Progenitor cell of endocrine pancreas (in vitro differentiated cells): Measurements from ENCODE around the gene TCEAL9. TPM values are rescaled to one million over a fixed set of nuclear protein-coding genes. Genes with fewer than 3 reads are reported as not detected.
"Not testable (repeated sequence)": the region's sequence is repeated elsewhere in the genome, so short reads cannot be mapped to it uniquely, and the experiment has no call there.

ENCODE experiments used
- DNase-seq: peaks from one replicate; pipeline ENCODE4 v3.0.0; 2021; ENCODE audit warnings: low spot score; ENCODE audit not compliant: unreplicated experiment
- H3K27ac Mint-ChIP-seq: 2 replicates; pipeline ENCODE4 v1.8.0; 2021; ENCODE audit warnings: mild to moderate bottlenecking, moderate library complexity, mixed read lengths
- H3K27me3 Mint-ChIP-seq: 2 replicates; pipeline ENCODE4 v1.8.0; 2021; ENCODE audit warnings: mixed read lengths
- H3K36me3 Mint-ChIP-seq: 2 replicates; pipeline ENCODE4 v1.8.0; 2022; ENCODE audit warnings: mixed read lengths; ENCODE audit not compliant: insufficient read depth
- H3K4me1 Mint-ChIP-seq: 2 replicates; pipeline ENCODE4 v1.8.0; 2021; ENCODE audit warnings: low read depth, mixed read lengths
- H3K4me3 Mint-ChIP-seq: 2 replicates; pipeline ENCODE4 v1.8.0; 2021; ENCODE audit warnings: low read depth, mild to moderate bottlenecking, moderate library complexity, mixed read lengths
- H3K9me3 Mint-ChIP-seq: 2 replicates; pipeline ENCODE4 v1.8.0; 2021; ENCODE audit warnings: low read depth, mixed read lengths
- total RNA-seq: library from RNA; stranded (reverse); gene quantifications from 2 replicates; pipeline ENCODE4 v1.2.1, GENCODE V29; 2021
- TF ChIP-seq, protein P1 (sequence below): fragments of 200-600 bp; sonication (generic); IDR thresholded peaks from one replicate; pipeline ENCODE4 v1.5.0; 2021; ENCODE audit warnings: antibody characterized with exemption, mild to moderate bottlenecking; ENCODE audit not compliant: unreplicated experiment

Gene TCEAL9
- total RNA-seq, 1 donor from 2014 or later: 118 TPM

DNA sequence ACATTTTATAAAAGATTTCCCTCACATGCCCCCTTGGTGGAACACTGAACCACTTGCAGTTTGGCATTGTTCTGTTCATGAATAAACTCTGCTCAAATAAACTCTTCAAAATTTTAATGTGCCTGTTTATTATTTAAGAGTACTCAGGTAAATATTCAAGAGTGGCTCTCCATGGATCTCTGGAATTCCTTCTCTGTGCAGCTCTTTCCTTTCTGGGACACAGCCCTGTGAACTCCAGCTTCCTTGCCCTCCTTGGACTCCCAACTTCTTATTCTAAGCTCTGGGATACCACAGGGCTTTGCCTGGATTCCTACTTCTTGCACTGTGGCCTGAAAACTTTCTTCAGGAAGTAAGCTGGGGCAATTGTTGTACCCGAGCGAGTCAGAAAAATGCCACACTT, 28.4 kb downstream of the TCEAL9 start:
- no peak for DNase-seq
- Mint-ChIP-seq H3K4me1 (peaks cover 21% of the 10 kb centered on the region), H3K9me3 (peaks cover 14% of the 10 kb centered on the region), H3K27ac (peak overlapping the region; percentile 82), H3K27me3 (no peaks in the 10 kb centered on the region), H3K4me3 (no peak overlapping the region), H3K36me3 (peaks cover 2% of the 10 kb centered on the region)
- TF ChIP-seq, protein P1, sequence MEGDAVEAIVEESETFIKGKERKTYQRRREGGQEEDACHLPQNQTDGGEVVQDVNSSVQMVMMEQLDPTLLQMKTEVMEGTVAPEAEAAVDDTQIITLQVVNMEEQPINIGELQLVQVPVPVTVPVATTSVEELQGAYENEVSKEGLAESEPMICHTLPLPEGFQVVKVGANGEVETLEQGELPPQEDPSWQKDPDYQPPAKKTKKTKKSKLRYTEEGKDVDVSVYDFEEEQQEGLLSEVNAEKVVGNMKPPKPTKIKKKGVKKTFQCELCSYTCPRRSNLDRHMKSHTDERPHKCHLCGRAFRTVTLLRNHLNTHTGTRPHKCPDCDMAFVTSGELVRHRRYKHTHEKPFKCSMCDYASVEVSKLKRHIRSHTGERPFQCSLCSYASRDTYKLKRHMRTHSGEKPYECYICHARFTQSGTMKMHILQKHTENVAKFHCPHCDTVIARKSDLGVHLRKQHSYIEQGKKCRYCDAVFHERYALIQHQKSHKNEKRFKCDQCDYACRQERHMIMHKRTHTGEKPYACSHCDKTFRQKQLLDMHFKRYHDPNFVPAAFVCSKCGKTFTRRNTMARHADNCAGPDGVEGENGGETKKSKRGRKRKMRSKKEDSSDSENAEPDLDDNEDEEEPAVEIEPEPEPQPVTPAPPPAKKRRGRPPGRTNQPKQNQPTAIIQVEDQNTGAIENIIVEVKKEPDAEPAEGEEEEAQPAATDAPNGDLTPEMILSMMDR: no peak

DNA sequence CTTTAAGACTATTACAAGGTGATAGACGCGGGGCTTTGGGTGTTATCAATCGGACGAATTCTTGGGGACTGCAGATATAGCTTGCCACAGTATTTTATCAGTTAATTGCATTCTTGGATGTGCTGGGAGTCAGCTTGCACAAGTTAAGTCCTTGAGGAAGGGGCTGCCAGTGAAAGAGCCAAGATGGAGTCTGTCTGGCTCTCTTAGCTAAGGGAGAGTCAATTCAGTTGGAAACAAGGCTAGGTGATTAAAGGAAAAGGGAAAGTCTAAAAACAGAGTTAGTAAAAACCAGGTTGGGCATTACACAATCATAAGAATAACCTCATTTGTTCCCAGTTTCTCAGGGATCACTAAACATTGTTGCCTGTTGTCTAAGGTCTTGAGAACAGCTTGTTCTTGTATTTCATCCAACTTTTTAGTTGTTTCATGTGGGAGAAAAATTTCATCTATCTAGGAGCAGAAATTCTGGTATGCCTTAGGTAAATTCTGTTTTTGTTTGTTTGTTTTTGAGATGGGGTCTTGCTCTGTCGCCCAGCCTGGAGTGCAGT, 29.1 kb downstream of the TCEAL9 start:
- Mint-ChIP-seq H3K4me1 (peaks cover 27% of the 10 kb centered on the region), H3K9me3 (peaks cover 14% of the 10 kb centered on the region), H3K27ac (peak overlapping the region; percentile 82)
- H3K4me3 Mint-ChIP-seq, H3K36me3 Mint-ChIP-seq, DNase-seq, H3K27me3 Mint-ChIP-seq: not testable (repeated sequence)

GRCh38 chrX:103386332-103386731, 30.0 kb downstream of the TCEAL9 start:
- TF ChIP-seq, protein P1: no peak
- H3K36me3 Mint-ChIP-seq: no peaks in the 10 kb centered on the region
- peaks cover 31% of the 10 kb centered on the region for H3K4me1 Mint-ChIP-seq
- DNase-seq: no peak
- no peak overlapping the region for H3K4me3 Mint-ChIP-seq
- H3K27ac Mint-ChIP-seq: no peak overlapping the region
- no peaks in the 10 kb centered on the region for H3K27me3 Mint-ChIP-seq
- peaks cover 19% of the 10 kb centered on the region for H3K9me3 Mint-ChIP-seq

- Mint-ChIP-seq H3K27me3 (no peaks in the 10 kb centered on the region), H3K4me1 (peaks cover 18% of the 10 kb centered on the region), H3K9me3 (peaks cover 15% of the 10 kb centered on the region), H3K4me3 (no peak overlapping the region), H3K36me3 (no peaks in the 10 kb centered on the region), H3K27ac (no peak overlapping the region)
- DNase-seq: no peak
- TF ChIP-seq, protein P1: no peak
These were observed 37.2 kb downstream of the TCEAL9 start for GRCh38 chrX:103393487-103393886.

DNA sequence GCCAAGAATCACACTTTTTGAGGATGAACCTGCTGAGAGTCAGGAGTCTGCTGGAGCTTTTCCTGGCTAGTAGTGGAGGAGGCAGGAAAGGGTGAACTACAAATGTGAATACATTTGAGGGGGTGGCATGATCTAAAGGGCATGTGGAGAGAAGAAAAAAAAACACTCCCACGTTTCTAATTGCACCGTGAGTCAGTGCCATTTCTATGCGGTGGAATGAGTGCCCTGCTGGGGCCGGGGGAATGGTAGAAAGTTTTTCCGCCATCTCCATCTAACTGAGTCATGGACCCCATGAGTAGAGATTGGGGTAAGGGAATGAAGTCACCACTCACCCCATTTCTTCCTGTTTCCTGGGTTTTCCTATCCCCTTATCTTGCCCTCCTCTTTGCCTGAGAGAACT, 39.9 kb downstream of the TCEAL9 start:
- H3K4me1 Mint-ChIP-seq: no peaks in the 10 kb centered on the region
- H3K27ac Mint-ChIP-seq: no peak overlapping the region
- no peak for DNase-seq
- H3K36me3 Mint-ChIP-seq: no peaks in the 10 kb centered on the region
- H3K27me3 Mint-ChIP-seq: no peaks in the 10 kb centered on the region
- H3K4me3 Mint-ChIP-seq: no peak overlapping the region
- TF ChIP-seq, protein P1: no peak
- H3K9me3 Mint-ChIP-seq: peaks cover 9% of the 10 kb centered on the region

DNA sequence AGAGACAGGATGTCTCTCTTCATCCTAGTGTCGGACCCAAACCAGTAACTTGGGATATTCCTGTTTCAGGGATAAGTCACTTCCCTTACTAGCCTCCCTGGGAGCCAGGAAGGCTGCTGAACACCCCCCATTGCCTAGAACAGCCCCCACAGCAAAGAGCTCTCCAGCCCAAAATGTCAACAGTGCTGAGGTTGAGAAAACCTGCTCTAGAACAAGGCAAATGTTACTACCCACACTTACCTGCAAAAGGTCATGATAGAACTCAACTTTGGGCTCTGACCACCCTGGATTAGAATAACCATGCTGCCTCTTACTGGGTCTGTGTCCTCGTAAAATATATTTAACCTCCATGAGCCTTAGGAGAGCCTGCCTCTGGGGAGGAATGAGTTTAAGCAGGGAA, 40.4 kb downstream of the TCEAL9 start:
- no peak for DNase-seq
- peaks cover 9% of the 10 kb centered on the region for H3K9me3 Mint-ChIP-seq
- H3K4me3 Mint-ChIP-seq: no peak overlapping the region
- no peaks in the 10 kb centered on the region for H3K27me3 Mint-ChIP-seq
- TF ChIP-seq, protein P1: no peak
- H3K27ac Mint-ChIP-seq: no peak overlapping the region
- no peaks in the 10 kb centered on the region for H3K4me1 Mint-ChIP-seq
- H3K36me3 Mint-ChIP-seq: no peaks in the 10 kb centered on the region
